ENCODE measurements around the gene ITIH2. TPM values are rescaled to one million over a fixed set of nuclear protein-coding genes. Genes with fewer than 3 reads are reported as not detected.

Gene ITIH2
- total RNA-seq, 2 donors from 2014 or later, result not detected

- Histone ChIP-seq H3K27ac (ENCODE audit: low read depth, low read length) (no peak overlapping the region), H3K27me3 (ENCODE audit: control insufficient read depth, insufficient read depth, low read length, poor library complexity, severe bottlenecking) (no peaks in the 10 kb centered on the region), H3K9me3 (ENCODE audit: control insufficient read depth, low read length) (no peaks in the 10 kb centered on the region), H3K4me1 (ENCODE audit: control insufficient read depth, insufficient read depth, low read length) (no peaks in the 10 kb centered on the region), H3K4me3 (ENCODE audit: low read length) (no peak overlapping the region), H3K36me3 (ENCODE audit: control insufficient read depth, insufficient read depth, low read length) (no peaks in the 10 kb centered on the region), H3K9ac (ENCODE audit: extremely low read depth, low read length, poor library complexity, severe bottlenecking) (no peak overlapping the region)
- Mint-ChIP-seq H3K36me3 (ENCODE audit: low read depth) (no peaks in the 10 kb centered on the region), H3K27ac (no peak overlapping the region), H3K4me1 (no peaks in the 10 kb centered on the region), H3K9me3 (no peaks in the 10 kb centered on the region), H3K27me3 (ENCODE audit: insufficient read depth) (no peaks in the 10 kb centered on the region), H3K4me3 (no peak overlapping the region)
- DNase-seq, result no peak
- TF ChIP-seq, protein P1, sequence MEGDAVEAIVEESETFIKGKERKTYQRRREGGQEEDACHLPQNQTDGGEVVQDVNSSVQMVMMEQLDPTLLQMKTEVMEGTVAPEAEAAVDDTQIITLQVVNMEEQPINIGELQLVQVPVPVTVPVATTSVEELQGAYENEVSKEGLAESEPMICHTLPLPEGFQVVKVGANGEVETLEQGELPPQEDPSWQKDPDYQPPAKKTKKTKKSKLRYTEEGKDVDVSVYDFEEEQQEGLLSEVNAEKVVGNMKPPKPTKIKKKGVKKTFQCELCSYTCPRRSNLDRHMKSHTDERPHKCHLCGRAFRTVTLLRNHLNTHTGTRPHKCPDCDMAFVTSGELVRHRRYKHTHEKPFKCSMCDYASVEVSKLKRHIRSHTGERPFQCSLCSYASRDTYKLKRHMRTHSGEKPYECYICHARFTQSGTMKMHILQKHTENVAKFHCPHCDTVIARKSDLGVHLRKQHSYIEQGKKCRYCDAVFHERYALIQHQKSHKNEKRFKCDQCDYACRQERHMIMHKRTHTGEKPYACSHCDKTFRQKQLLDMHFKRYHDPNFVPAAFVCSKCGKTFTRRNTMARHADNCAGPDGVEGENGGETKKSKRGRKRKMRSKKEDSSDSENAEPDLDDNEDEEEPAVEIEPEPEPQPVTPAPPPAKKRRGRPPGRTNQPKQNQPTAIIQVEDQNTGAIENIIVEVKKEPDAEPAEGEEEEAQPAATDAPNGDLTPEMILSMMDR (conservative IDR thresholded peaks at IDR 0.05), result no peak
- 85 to 89% methylated on average over 6 to 8 of the region's 8 CpGs for WGBS, 2 experiments (ENCODE audit: insufficient coverage in 1 of 2, insufficient read length in 1 of 2)
Measured at GRCh38 chr10:7701158-7701742, 1.9 kb upstream of the ITIH2 start.

DNA sequence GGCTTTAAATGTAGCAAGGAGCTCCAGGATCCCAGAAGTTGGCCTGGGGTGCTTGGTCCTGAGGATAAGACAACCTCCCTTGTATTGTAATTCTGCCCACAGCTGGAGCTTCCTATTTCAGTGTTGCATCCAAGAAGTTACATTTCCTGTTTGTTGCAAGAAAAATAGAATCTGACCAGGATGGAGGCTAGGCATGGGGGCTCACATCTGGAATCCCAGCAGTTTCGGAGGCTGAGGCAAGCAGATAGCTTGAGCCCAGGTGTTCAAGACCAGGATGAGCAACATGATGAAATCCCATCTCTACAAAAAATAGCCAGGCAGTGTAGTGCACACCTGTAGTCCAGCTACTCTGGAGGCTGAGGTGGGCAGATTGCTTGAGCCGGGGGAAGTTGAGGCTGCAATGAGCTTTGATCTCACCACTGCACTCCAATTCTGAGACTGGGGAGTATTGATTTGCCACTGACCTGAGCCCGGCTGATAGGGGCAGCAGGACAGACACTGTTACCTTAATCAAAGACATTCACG, 766 bp upstream of the ITIH2 start:
- DNase-seq, result no peak
- Mint-ChIP-seq H3K4me1 (no peaks in the 10 kb centered on the region), H3K4me3 (no peak overlapping the region), H3K27ac (no peak overlapping the region), H3K36me3 (ENCODE audit: low read depth) (no peaks in the 10 kb centered on the region), H3K27me3 (ENCODE audit: insufficient read depth) (no peaks in the 10 kb centered on the region), H3K9me3 (no peaks in the 10 kb centered on the region)
- Histone ChIP-seq H3K4me3 (ENCODE audit: low read length) (no peak overlapping the region), H3K27ac (ENCODE audit: low read depth, low read length) (no peak overlapping the region), H3K4me1 (ENCODE audit: control insufficient read depth, insufficient read depth, low read length) (no peaks in the 10 kb centered on the region), H3K27me3 (ENCODE audit: control insufficient read depth, insufficient read depth, low read length, poor library complexity, severe bottlenecking) (no peaks in the 10 kb centered on the region), H3K36me3 (ENCODE audit: control insufficient read depth, insufficient read depth, low read length) (no peaks in the 10 kb centered on the region), H3K9me3 (ENCODE audit: control insufficient read depth, low read length) (no peaks in the 10 kb centered on the region), H3K9ac (ENCODE audit: extremely low read depth, low read length, poor library complexity, severe bottlenecking) (no peak overlapping the region)
- TF ChIP-seq, protein P1 (conservative IDR thresholded peaks at IDR 0.05), result no peak
- WGBS, 2 experiments (ENCODE audit: insufficient coverage in 1 of 2, insufficient read length in 1 of 2), result 89 to 90% methylated on average over 4 of the region's 4 CpGs

DNA sequence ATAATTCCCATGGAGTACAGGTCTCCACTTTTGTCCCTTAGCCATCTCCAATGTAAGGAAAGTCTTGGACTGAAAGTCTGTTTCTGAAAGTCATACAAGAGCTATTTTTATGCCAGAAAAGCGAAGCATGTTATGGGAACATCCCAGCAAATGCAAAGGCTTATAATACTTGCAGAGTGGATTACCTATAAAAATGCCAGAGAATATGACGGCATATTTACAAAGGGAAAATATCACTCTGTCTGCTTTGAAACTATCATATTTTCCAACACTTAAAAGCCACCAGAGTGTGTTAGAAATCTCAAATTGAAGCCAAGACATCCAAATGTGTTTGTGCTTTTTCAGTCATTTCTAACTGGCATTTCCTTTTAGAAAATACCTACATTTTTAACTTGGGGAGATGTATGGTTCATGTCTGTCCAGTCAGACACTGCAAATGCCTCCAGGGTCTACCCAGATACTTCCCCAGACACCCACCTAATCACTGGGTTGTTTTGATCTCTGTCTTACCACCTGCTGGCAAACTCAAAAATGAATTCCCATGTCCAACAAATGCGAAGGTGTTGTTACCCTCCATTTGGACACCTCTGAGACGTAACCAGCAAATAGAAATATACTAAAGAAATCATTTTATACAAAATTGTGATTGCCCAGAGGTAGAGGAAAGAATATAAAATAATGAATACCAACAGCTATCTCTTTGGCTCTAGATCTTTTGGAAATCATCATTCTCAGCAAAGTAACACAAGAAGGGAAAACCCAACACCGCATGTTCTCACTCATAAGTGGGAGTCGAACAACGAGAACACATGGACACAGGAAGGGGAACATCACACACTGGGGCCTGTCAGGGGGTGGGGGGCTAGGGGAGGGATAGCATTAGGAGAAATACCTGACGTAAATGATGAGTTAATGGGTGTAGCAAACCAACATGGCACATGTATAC, 1.2 kb downstream of the ITIH2 start:
- Mint-ChIP-seq H3K4me3 (no peak overlapping the region), H3K9me3 (no peaks in the 10 kb centered on the region), H3K27me3 (ENCODE audit: insufficient read depth) (no peaks in the 10 kb centered on the region), H3K27ac (no peak overlapping the region), H3K4me1 (no peaks in the 10 kb centered on the region), H3K36me3 (ENCODE audit: low read depth) (no peaks in the 10 kb centered on the region)
- Histone ChIP-seq H3K9me3 (ENCODE audit: control insufficient read depth, low read length) (no peaks in the 10 kb centered on the region), H3K27me3 (ENCODE audit: control insufficient read depth, insufficient read depth, low read length, poor library complexity, severe bottlenecking) (no peaks in the 10 kb centered on the region), H3K4me1 (ENCODE audit: control insufficient read depth, insufficient read depth, low read length) (no peaks in the 10 kb centered on the region), H3K9ac (ENCODE audit: extremely low read depth, low read length, poor library complexity, severe bottlenecking) (no peak overlapping the region), H3K27ac (ENCODE audit: low read depth, low read length) (no peak overlapping the region), H3K36me3 (ENCODE audit: control insufficient read depth, insufficient read depth, low read length) (no peaks in the 10 kb centered on the region), H3K4me3 (ENCODE audit: low read length) (no peak overlapping the region)
- TF ChIP-seq, protein P1 (conservative IDR thresholded peaks at IDR 0.05), result no peak
- 90 to 100% methylated on average over 1 to 8 of the region's 8 CpGs for WGBS, 2 experiments (ENCODE audit: insufficient coverage in 1 of 2, insufficient read length in 1 of 2)
- no peak for DNase-seq
